Panc1 (cell line): ENCODE measurements around the gene CCDC121. TPM values are rescaled to one million over a fixed set of nuclear protein-coding genes. Genes with fewer than 3 reads are reported as not detected.

Experiments
- ATAC-seq: fragments of 200-7000 bp; cut with Tn5 transposase; 2 replicates; pipeline ENCODE4 v1.9.1; 2020; ENCODE audit warnings: mild to moderate bottlenecking, moderate library complexity
- BruUV-seq: library from RNA; stranded (reverse); fragments of 400-500 nt; replicated peaks from 2 replicates; lab custom pipeline; 2021; lab: Mats Ljungman, UMichigan
- CTCF ChIA-PET: fragments of 300-600 bp; sonication (Branson Sonifier 250); formaldehyde crosslinking; loops from one replicate; lab custom pipeline; 2022; ENCODE audit warnings: antibody characterized with exemption; lab: Charles Lee
- POLR2A ChIA-PET: fragments of 300-600 bp; sonication (Branson Sonifier 250); formaldehyde crosslinking; loops from one replicate; lab custom pipeline; 2022; ENCODE audit warnings: antibody characterized with exemption; lab: Charles Lee
- DNase-seq: peaks from one replicate; pipeline ENCODE4 v3.0.0-alpha.2; 2010; ENCODE audit warnings: low read depth, low spot score
- H3K27ac ChIP-seq: 2 replicates; pipeline ENCODE4 v1.5.1; 2011; ENCODE audit warnings: mild to moderate bottlenecking, low read length, inconsistent platforms
- H3K27me3 ChIP-seq: fragments of 200-500 bp; sonication (Bioruptor generic); 2 replicates; pipeline ENCODE4 v1.6.0; 2014; ENCODE audit warnings: low read length, inconsistent platforms; ENCODE audit not compliant: control insufficient read depth, insufficient read depth
- H3K36me3 ChIP-seq: fragments of 200-500 bp; sonication (Bioruptor generic); 2 replicates; pipeline ENCODE4 v1.5.1; 2014; ENCODE audit warnings: inconsistent platforms, mild to moderate bottlenecking, low read length, moderate library complexity; ENCODE audit not compliant: control insufficient read depth, insufficient read depth
- H3K4me1 ChIP-seq: 2 replicates; pipeline ENCODE4 v1.5.1; 2011; ENCODE audit warnings: inconsistent platforms, mild to moderate bottlenecking, low read length, moderate library complexity; ENCODE audit not compliant: control insufficient read depth, insufficient read depth
- H3K4me3 ChIP-seq, 2 experiments: 2 replicates each; pipeline ENCODE4 v1.5.1; 2011 to 2012; ENCODE audit warnings: low read depth in 2 of 2, low read length in 2 of 2, mild to moderate bottlenecking in 2 of 2, inconsistent platforms in 1 of 2, moderate library complexity in 1 of 2
- H3K9me3 ChIP-seq: fragments of 200-500 bp; sonication (Bioruptor generic); 2 replicates; pipeline ENCODE4 v1.5.1; 2014; ENCODE audit warnings: low read depth, mild to moderate bottlenecking, inconsistent platforms, low read length, moderate library complexity; ENCODE audit not compliant: control insufficient read depth, insufficient read depth
- CTCF ChIP-seq: fragments of 450-650 bp; IDR thresholded peaks from 2 replicates; pipeline ENCODE4 v1.5.1; 2017; ENCODE audit warnings: mild to moderate bottlenecking
- POLR2AphosphoS5 ChIP-seq: IDR thresholded peaks from 2 replicates; pipeline ENCODE4 v1.6.1; 2012; ENCODE audit warnings: mild to moderate bottlenecking, low read depth, low read length, moderate library complexity
- REST ChIP-seq, 2 experiments: IDR thresholded peaks; 2 replicates each; pipeline ENCODE4 v1.6.1; 2011 to 2012; ENCODE audit warnings: low read depth in 2 of 2, control low read depth in 1 of 2, low read length in 1 of 2, mild to moderate bottlenecking in 1 of 2, moderate library complexity in 1 of 2; ENCODE audit not compliant: insufficient read depth in 1 of 2
- SIN3A ChIP-seq: IDR thresholded peaks from 2 replicates; pipeline ENCODE4 v1.6.1; 2012; ENCODE audit warnings: low read depth, mild to moderate bottlenecking, low read length, moderate library complexity, borderline replicate concordance; ENCODE audit not compliant: insufficient read depth
- TCF7L2 ChIP-seq: IDR thresholded peaks from 2 replicates; pipeline ENCODE4 v1.6.1; 2011; ENCODE audit warnings: mild to moderate bottlenecking, low read depth, low read length, inconsistent platforms
- in situ Hi-C: cut with HindIII; loops from 2 replicates; pipeline ENCODE4 v1.10.0; 2016; ENCODE audit warnings: low sequenced_read_pairs, low pct_unique_long_range_greater_than_20kb
- intact Hi-C: fragments of 100-400 bp; cut with micrococcal nuclease; formaldehyde crosslinking; loops from one replicate; pipeline ENCODE4 v1.10.0; 2022; ENCODE audit not compliant: unreplicated experiment
- total RNA-seq: library from RNA; stranded (reverse); gene quantifications from one replicate; pipeline ENCODE4 v1.2.1, GENCODE V29; 2021; ENCODE audit not compliant: unreplicated experiment

CCDC121 gene
- total RNA-seq, 1 experiment from 2014 or later = 5.9 TPM

- in situ Hi-C loops (no loop called here), intact Hi-C loops (no loop called here)
- peaks cover 3% of the 10 kb centered on the region; the same call in 1 of the 2 replicates for H3K4me1 ChIP-seq
- H3K4me3 ChIP-seq = peak overlapping the region in 1 of 2 experiments; percentile 47; a peak in 2 of 4 replicates
- DNase-seq = no peak
- BruUV-seq = no TSS peak
- H3K9me3 ChIP-seq = peaks cover 11% of the 10 kb centered on the region; the same call in 1 of the 2 replicates
- ChIA-PET POLR2A (no interaction called here), CTCF (no interaction called here)
- ATAC-seq = no peak
- peaks cover 7% of the 10 kb centered on the region; the same call in 1 of the 2 replicates for H3K36me3 ChIP-seq
- no peak for TF ChIP-seq REST (IDR thresholded peaks at IDR 0.05; ENCODE audit: insufficient read depth in 1 of 2, low read depth in 2 of 2, low read length in 1 of 2)
- TF ChIP-seq TCF7L2 = no peak
- no peak for TF ChIP-seq POLR2AphosphoS5
- TF ChIP-seq CTCF = no peak
- no peak for TF ChIP-seq SIN3A
- H3K27ac ChIP-seq = no peak overlapping the region; the same call in 1 of the 2 replicates
- no peaks in the 10 kb centered on the region for H3K27me3 ChIP-seq
These were observed 44.2 kb downstream of the CCDC121 start for GRCh38 chr2:27584597-27584996.

GRCh38 chr2:27583390-27583915, 45.4 kb downstream of the CCDC121 start:
- no peak for TF ChIP-seq SIN3A
- in situ Hi-C loops (no loop called here), intact Hi-C loops (no loop called here)
- POLR2A ChIA-PET = interaction anchor here (0.6 kb wide), 1 partner anchor 165 kb away, joined by 4 read pairs; no protein-coding TSS in a partner anchor
- Histone ChIP-seq H3K36me3 (peaks cover 7% of the 10 kb centered on the region; the same call in 1 of the 2 replicates), H3K4me1 (peaks cover 3% of the 10 kb centered on the region; the same call in 1 of the 2 replicates), H3K27me3 (no peaks in the 10 kb centered on the region), H3K9me3 (peaks cover 15% of the 10 kb centered on the region; the same call in 1 of the 2 replicates), H3K4me3 (peak overlapping the region; percentile 47 to 88), H3K27ac (peak overlapping the region; percentile 78)
- CTCF ChIA-PET = no interaction called here
- TSS peak; percentile 78 for BruUV-seq
- DNase-seq (no peak), ATAC-seq (peak; percentile 27; the same call in 1 of the 2 replicates)
